GM06990 (cell line): ENCODE results near the gene HDAC4.

Source experiments
- DNase-seq: peaks from one replicate; pipeline ENCODE4 v3.0.0-alpha.2; 2011; ENCODE audit not compliant: insufficient read length; ENCODE audit errors: extremely low read depth
- H3K27me3 ChIP-seq: replicated peaks from 2 replicates; pipeline ENCODE4 v1.6.0; 2011; ENCODE audit warnings: low read length; ENCODE audit not compliant: control insufficient read depth, insufficient read depth
- H3K36me3 ChIP-seq: 2 replicates; pipeline ENCODE4 v1.5.1; 2011; ENCODE audit warnings: low read length; ENCODE audit not compliant: control insufficient read depth, insufficient read depth
- H3K4me3 ChIP-seq: replicated peaks from 2 replicates; pipeline ENCODE4 v1.5.1; 2011; ENCODE audit warnings: low read depth, mild to moderate bottlenecking, control low read depth, low read length
- CTCF ChIP-seq: IDR thresholded peaks from 2 replicates; pipeline ENCODE4 v1.5.1; 2011; ENCODE audit warnings: low read length, control low read depth, mild to moderate bottlenecking, inconsistent platforms; ENCODE audit not compliant: insufficient read depth, poor library complexity, severe bottlenecking

Gene HDAC4

DNA sequence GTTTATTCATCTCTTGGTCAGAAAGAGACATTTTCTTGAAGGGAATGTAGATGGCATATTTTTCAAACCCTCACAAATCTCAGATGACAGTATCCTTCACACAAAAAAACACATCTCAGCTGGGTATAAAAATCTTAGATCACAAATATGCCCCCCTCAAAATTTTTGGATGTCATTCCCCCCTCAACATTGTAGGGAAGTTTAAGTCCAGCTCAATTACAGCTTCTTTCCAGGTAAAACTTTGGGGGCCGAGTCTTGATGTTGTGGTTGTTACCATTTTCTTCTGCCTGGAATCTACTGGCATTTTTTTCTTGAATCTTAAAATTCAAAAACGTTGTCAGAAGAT, 46.1 kb downstream of the HDAC4 start:
- H3K27me3 ChIP-seq, result no peaks in the 10 kb centered on the region
- H3K36me3 ChIP-seq, result no peaks in the 10 kb centered on the region
- H3K4me3 ChIP-seq, result no peak overlapping the region
- no peak for TF ChIP-seq CTCF
- DNase-seq, result no peak

- Histone ChIP-seq H3K4me3 (no peak overlapping the region), H3K36me3 (no peaks in the 10 kb centered on the region; the same call in 1 of the 2 replicates), H3K27me3 (no peaks in the 10 kb centered on the region)
- DNase-seq, result no peak
- no peak for TF ChIP-seq CTCF
These were observed 46.6 kb downstream of the HDAC4 start for GRCh38 chr2:239354132-239354790.

GRCh38 chr2:239353692-239354091, 47.1 kb downstream of the HDAC4 start:
- no peak for DNase-seq
- Histone ChIP-seq H3K4me3 (no peak overlapping the region), H3K36me3 (no peaks in the 10 kb centered on the region; the same call in 1 of the 2 replicates), H3K27me3 (no peaks in the 10 kb centered on the region)
- no peak for TF ChIP-seq CTCF

DNA sequence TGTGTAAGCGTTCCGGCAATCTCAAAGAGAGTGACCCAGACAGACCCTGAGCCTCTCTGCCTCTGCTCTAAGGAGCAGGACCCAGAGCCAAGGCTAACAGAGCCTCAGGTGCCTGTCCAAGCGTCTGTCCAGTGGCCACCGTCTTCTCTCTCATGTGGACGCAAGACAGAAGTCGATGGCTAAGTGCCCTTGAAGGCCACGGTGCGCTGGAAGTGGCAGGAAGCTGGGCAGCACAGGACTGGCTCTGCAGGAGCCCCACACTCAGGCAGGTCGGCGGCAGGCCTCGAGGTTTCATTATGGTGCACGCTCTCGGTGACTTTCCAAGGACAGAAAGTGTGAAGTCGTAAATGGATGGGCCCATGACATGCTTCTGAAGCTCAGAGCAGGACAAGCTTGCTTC, 49.1 kb downstream of the HDAC4 start:
- no peaks in the 10 kb centered on the region for H3K27me3 ChIP-seq
- TF ChIP-seq CTCF, result no peak

GRCh38 chr2:239349453-239350135, 51.2 kb downstream of the HDAC4 start:
- DNase-seq, result no peak
- H3K27me3 ChIP-seq, result no peaks in the 10 kb centered on the region
- H3K36me3 ChIP-seq, result no peaks in the 10 kb centered on the region; the same call in 1 of the 2 replicates
- no peak overlapping the region for H3K4me3 ChIP-seq
- no peak for TF ChIP-seq CTCF

More for the DNA sequence above, 49.1 kb downstream of the HDAC4 start:
- DNase-seq, result no peak
- H3K4me3 ChIP-seq, result no peak overlapping the region
- no peaks in the 10 kb centered on the region; the same call in 1 of the 2 replicates for H3K36me3 ChIP-seq
